ENCODE results near the gene SEC14L2. TPM values are rescaled to one million over a fixed set of nuclear protein-coding genes. Genes with fewer than 3 reads are reported as not detected.

Gene SEC14L2
- total and polyA plus RNA-seq, 2 of the 4 experiments (the other 2 are of a cell fraction): 38.7 to 54.8 TPM

DNA sequence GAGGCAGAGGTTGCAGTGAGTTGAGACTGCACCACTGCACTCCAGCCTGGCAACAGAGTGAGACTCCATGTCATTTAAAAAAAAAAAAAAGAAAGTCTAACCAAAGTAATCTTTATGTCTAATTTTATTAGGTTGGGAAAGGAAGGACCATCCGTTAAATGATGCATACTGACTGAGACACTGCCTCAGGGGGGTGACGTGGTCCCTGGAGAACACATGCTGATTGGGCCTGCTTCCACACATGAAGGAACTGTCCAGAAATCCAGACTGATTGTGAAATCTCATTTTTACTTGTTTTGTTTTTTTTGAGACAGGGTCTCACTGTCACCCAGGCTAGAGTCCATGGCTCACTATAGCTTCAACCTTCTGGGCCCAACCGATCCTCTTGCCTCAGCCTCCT is 45.6 kb upstream of the SEC14L2 start:
- peaks cover 12% of the 10 kb centered on the region for H3K9me1 ChIP-seq (ENCODE audit: insufficient read depth, low read length)
- DNase-seq: no peak
- H3K23ac ChIP-seq (ENCODE audit: low read depth, low read length): no peak overlapping the region
- WGBS, 2 experiments (ENCODE audit: extremely low coverage in 2 of 2, insufficient read length in 1 of 2): 93% methylated on average over 3 of the region's 3 CpGs; no CpG with 5 or more reads in 1 of the 2 experiments
- TF ChIP-seq CEBPB (IDR thresholded peaks at IDR 0.05; ENCODE audit: low read depth, low read length) (peak; percentile 39; the same call in 1 of the 2 replicates), MAFK (IDR thresholded peaks at IDR 0.05; ENCODE audit: low read depth, low read length) (no peak), SMC3 (IDR thresholded peaks at IDR 0.05; ENCODE audit: low read depth, low read length) (no peak), RAD21 (IDR thresholded peaks at IDR 0.05; ENCODE audit: low read length) (no peak)
- in situ Hi-C loops (cut with MboI; ENCODE audit: low sequenced_read_pairs): no loop called here
- intact Hi-C loops (cut with micrococcal nuclease): no loop called here
- dilution Hi-C loops (cut with HindIII; ENCODE audit: low sequenced_read_pairs, unreplicated experiment): no loop called here
- no peak overlapping the region for H2AFZ ChIP-seq (replicated peaks; ENCODE audit: low read length, poor library complexity)
- H2AK9ac ChIP-seq (replicated peaks; ENCODE audit: low read depth, low read length, poor library complexity): no peak overlapping the region
- no peak overlapping the region for H3K9ac ChIP-seq (ENCODE audit: low read depth, low read length)
- no peak overlapping the region for H2BK5ac ChIP-seq (ENCODE audit: low read depth, low read length, poor library complexity, severe bottlenecking)
- peaks cover 38 to 77% of the 10 kb centered on the region in 2 experiments for H3K79me1 ChIP-seq (ENCODE audit: low read depth in 1 of 2, low read length in 2 of 2)
- ChIA-PET POLR2A (ENCODE audit: unreplicated experiment) (no interaction called here), CTCF (no interaction called here)
- H3K18ac ChIP-seq (ENCODE audit: low read depth, low read length): no peak overlapping the region
- H4K20me1 ChIP-seq (ENCODE audit: insufficient read depth, low read length): peaks cover 53% of the 10 kb centered on the region
- no peak overlapping the region for H4K8ac ChIP-seq (ENCODE audit: low read depth in 2 of 2, low read length in 2 of 2)
- H3K56ac ChIP-seq (ENCODE audit: extremely low read depth, insufficient read depth, low read length): no peak overlapping the region
- peaks cover 13% of the 10 kb centered on the region for H3K4me1 ChIP-seq (ENCODE audit: control insufficient read depth, insufficient read depth, low read length)
- H3K27ac ChIP-seq (ENCODE audit: insufficient read depth, low read length): no peak overlapping the region
- no peaks in the 10 kb centered on the region for H3K9me3 ChIP-seq (ENCODE audit: control insufficient read depth, insufficient read depth, low read length)
- no TSS peak for BruUV-seq (replicated peaks)
- no peak overlapping the region for H2AK5ac ChIP-seq (ENCODE audit: low read depth, low read length)
- H4K5ac ChIP-seq (ENCODE audit: low read depth, low read length): no peak overlapping the region
- no peak overlapping the region for H3K4me2 ChIP-seq (ENCODE audit: low read depth, low read length)
- H2BK120ac ChIP-seq (ENCODE audit: low read depth, low read length): no peak overlapping the region
- H2BK15ac ChIP-seq (ENCODE audit: low read depth, low read length): no peak overlapping the region
- H3K36me3 ChIP-seq (ENCODE audit: control insufficient read depth, insufficient read depth, low read length): peaks cover 45% of the 10 kb centered on the region
- H3K4me3 ChIP-seq (ENCODE audit: insufficient read depth, low read depth, low read length): no peak overlapping the region
- no peak overlapping the region for H2BK20ac ChIP-seq (ENCODE audit: low read depth, low read length)
- no peak overlapping the region for H3K4ac ChIP-seq (ENCODE audit: low read depth, low read length)
- H3K27me3 ChIP-seq (ENCODE audit: control insufficient read depth, insufficient read depth, low read length): no peaks in the 10 kb centered on the region
- no peak overlapping the region for H4K91ac ChIP-seq (ENCODE audit: insufficient read depth, low read depth, low read length)
- no peak overlapping the region for H3K14ac ChIP-seq (replicated peaks; ENCODE audit: low read depth, low read length)
- no peak for ATAC-seq (ENCODE audit: low read depth)
